CD14-positive monocyte (primary cell): Measurements from ENCODE around the gene ALDH7A1. TPM values are rescaled to one million over a fixed set of nuclear protein-coding genes. Genes with fewer than 3 reads are reported as not detected.

Experiments
- DNase-seq, 3 donors: peaks; one replicate each; pipeline ENCODE4 v3.0.0-alpha.2; 2011 to 2022
- H2AFZ ChIP-seq: 2 replicates; pipeline ENCODE4 v1.6.0; 2012; ENCODE audit warnings: mild to moderate bottlenecking, low read depth, low read length, inconsistent platforms; ENCODE audit not compliant: insufficient read depth, poor library complexity, severe bottlenecking
- H3K27ac ChIP-seq, 2 donors: 1 replicate in 1 of 2; 2 replicates in 1 of 2; pipeline ENCODE4 v1.5.1; 2012 to 2013; ENCODE audit warnings: low read length in 2 of 2, control low read depth in 1 of 2, inconsistent platforms in 1 of 2, low read depth in 1 of 2, mild to moderate bottlenecking in 1 of 2
- H3K27me3 ChIP-seq, 2 donors: one replicate each; pipeline versions ENCODE4 v1.6.0 to v1.6.1; 2011 to 2013; ENCODE audit warnings: low read length in 2 of 2; ENCODE audit not compliant: control insufficient read depth in 2 of 2, insufficient read depth in 2 of 2
- H3K36me3 ChIP-seq, 2 donors: replicated peaks in 1 of 2; 1 replicate in 1 of 2; 2 replicates in 1 of 2; pipeline versions ENCODE4 v1.5.1 to v1.6.1; 2012 to 2013; ENCODE audit warnings: low read length in 2 of 2, control low read depth in 1 of 2, inconsistent platforms in 1 of 2, mild to moderate bottlenecking in 1 of 2; ENCODE audit not compliant: insufficient read depth in 2 of 2, control insufficient read depth in 1 of 2
- H3K4me1 ChIP-seq, 2 donors: 1 replicate in 1 of 2; 2 replicates in 1 of 2; pipeline versions ENCODE4 v1.5.1 to v1.6.1; 2012 to 2013; ENCODE audit warnings: low read length in 2 of 2, control low read depth in 1 of 2, inconsistent platforms in 1 of 2, mild to moderate bottlenecking in 1 of 2, moderate library complexity in 1 of 2; ENCODE audit not compliant: insufficient read depth in 2 of 2, control insufficient read depth in 1 of 2
- H3K4me2 ChIP-seq: replicated peaks from 2 replicates; pipeline ENCODE3; 2012; ENCODE audit warnings: low read length, moderate library complexity, mild to moderate bottlenecking; ENCODE audit not compliant: poor library complexity, severe bottlenecking; ENCODE audit errors: extremely low read depth
- H3K4me3 ChIP-seq, 3 experiments: fragments of 200-600 bp in 1 of 3; sonication (generic) in 1 of 3; replicated peaks in 1 of 3; 1 replicate in 2 of 3; 2 replicates in 1 of 3; pipeline ENCODE4 v1.5.1; 2011 to 2013; ENCODE audit warnings: low read length in 3 of 3, mild to moderate bottlenecking in 3 of 3, control low read depth in 2 of 3, low read depth in 2 of 3, inconsistent platforms in 1 of 3, moderate library complexity in 1 of 3
- H3K79me2 ChIP-seq: 2 replicates; pipeline ENCODE4 v1.6.0; 2012; ENCODE audit warnings: mild to moderate bottlenecking, control low read depth, inconsistent platforms, low read length, moderate library complexity; ENCODE audit not compliant: insufficient read depth
- H3K9ac ChIP-seq: 2 replicates; pipeline ENCODE4 v1.6.0; 2017; ENCODE audit warnings: low read length, mild to moderate bottlenecking; ENCODE audit not compliant: insufficient read depth, poor library complexity, severe bottlenecking
- H3K9me3 ChIP-seq, 2 donors: replicated peaks in 1 of 2; 1 replicate in 1 of 2; 2 replicates in 1 of 2; pipeline versions ENCODE4 v1.5.1 to v1.6.1; 2012 to 2013; ENCODE audit warnings: low read length in 2 of 2, control low read depth in 1 of 2; ENCODE audit not compliant: control insufficient read depth in 1 of 2, insufficient read depth in 1 of 2
- H4K20me1 ChIP-seq: 2 replicates; pipeline ENCODE4 v1.6.0; 2012; ENCODE audit warnings: mild to moderate bottlenecking, low read length, control low read depth, moderate library complexity; ENCODE audit not compliant: insufficient read depth
- H3K27ac Mint-ChIP-seq, 7 donors: one replicate each; pipeline ENCODE4 v1.8.0; 2020; ENCODE audit warnings: mild to moderate bottlenecking in 7 of 7, mixed read lengths in 7 of 7, moderate library complexity in 6 of 7, inconsistent platforms in 2 of 7
- H3K27me3 Mint-ChIP-seq, 3 donors: one replicate each; pipeline ENCODE4 v1.8.0; 2021 to 2022; ENCODE audit warnings: low read depth in 3 of 3, mild to moderate bottlenecking in 3 of 3, mixed read lengths in 3 of 3, moderate library complexity in 3 of 3, inconsistent platforms in 1 of 3
- H3K36me3 Mint-ChIP-seq, 2 donors: one replicate each; pipeline ENCODE4 v1.8.0; 2020; ENCODE audit warnings: mixed read lengths in 2 of 2, inconsistent platforms in 1 of 2, mild to moderate bottlenecking in 1 of 2
- H3K4me1 Mint-ChIP-seq: one replicate; pipeline ENCODE4 v1.8.0; 2020; ENCODE audit warnings: mild to moderate bottlenecking, mixed read lengths
- H3K4me3 Mint-ChIP-seq, 2 donors: one replicate each; pipeline ENCODE4 v1.8.0; 2020; ENCODE audit warnings: mild to moderate bottlenecking in 2 of 2, mixed read lengths in 2 of 2, moderate library complexity in 1 of 2
- H3K9me3 Mint-ChIP-seq, 7 donors: one replicate each; pipeline ENCODE4 v1.8.0; 2020 to 2022; ENCODE audit warnings: mixed read lengths in 7 of 7, mild to moderate bottlenecking in 6 of 7, moderate library complexity in 6 of 7, inconsistent platforms in 2 of 7
- WGBS: methylation state at CpG from one replicate; pipeline ENCODE4 v1.1.5; 2013; ENCODE audit warnings: missing lambda C conversion rate; ENCODE audit not compliant: insufficient coverage; 5-methylcytosine and 5-hydroxymethylcytosine counted together
- intact Hi-C, 2 donors: fragments of 100-400 bp; cut with micrococcal nuclease; formaldehyde crosslinking; loops; one replicate each; pipeline versions ENCODE4 v1.15.0 to v1.15.1; 2023
- polyA plus RNA-seq, 3 donors: library from polyadenylated mRNA; depleted of rRNA in 1 of 3; unstranded in 2 of 3; stranded (reverse) in 1 of 3; fragments of 300-500 nt in 2 of 3; fragments of >200 nt in 1 of 3; fragmentation: Illumina TruSeq in 2 of 3; gene quantifications; 1 replicate in 2 of 3; 2 replicates in 1 of 3; pipeline ENCODE4 v1.2.3, GENCODE V29; 2012 to 2021
- TF ChIP-seq, protein P1 (sequence below): fragments of 200-600 bp; IDR thresholded peaks from one replicate; pipeline ENCODE4 v1.8.0; 2022; ENCODE audit warnings: antibody characterized with exemption, mild to moderate bottlenecking

The ALDH7A1 gene
- polyA plus RNA-seq, 3 donors, result 0.44 to 0.67 (median 0.59) TPM

DNA sequence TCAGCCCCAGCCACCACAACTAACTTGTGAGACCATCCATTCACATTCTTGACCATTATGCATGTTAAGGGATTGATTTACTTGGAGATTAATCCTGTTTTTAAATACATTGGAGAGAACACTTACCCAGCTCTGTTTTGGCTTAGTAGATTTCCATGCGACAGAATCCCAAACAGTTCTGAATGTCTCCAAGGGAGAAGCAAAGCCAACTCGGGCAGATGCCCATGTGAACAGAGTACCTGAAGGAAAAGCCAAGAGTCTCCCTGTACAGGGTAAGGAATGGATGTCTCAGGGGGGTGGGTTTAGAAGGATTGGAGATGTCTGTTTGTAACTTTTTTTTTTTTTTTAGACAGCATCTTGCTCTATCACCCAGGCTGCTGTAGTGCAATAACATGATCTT lies 110.8 kb downstream of the ALDH7A1 start:
- no peak overlapping the region for H3K4me2 ChIP-seq
- H2AFZ ChIP-seq, result no peak overlapping the region
- peaks cover 0 to 2% of the 10 kb centered on the region in 2 donors for H3K36me3 ChIP-seq
- DNase-seq, result no peak
- no peaks in the 10 kb centered on the region for H3K9me3 ChIP-seq
- no peaks in the 10 kb centered on the region for H3K79me2 ChIP-seq
- H3K27ac ChIP-seq, result no peak overlapping the region
- 100% methylated on average over 2 of the region's 2 CpGs for WGBS
- Mint-ChIP-seq H3K4me1 (no peaks in the 10 kb centered on the region), H3K27me3 (peaks cover 0 to 1% (median 0%) of the 10 kb centered on the region in 3 donors), H3K36me3 (peaks cover 4 to 16% of the 10 kb centered on the region in 2 donors), H3K9me3 (no peaks in the 10 kb centered on the region), H3K4me3 (no peak overlapping the region), H3K27ac (no peak overlapping the region)
- H4K20me1 ChIP-seq, result no peaks in the 10 kb centered on the region
- H3K27me3 ChIP-seq, result no peaks in the 10 kb centered on the region
- TF ChIP-seq, protein P1, sequence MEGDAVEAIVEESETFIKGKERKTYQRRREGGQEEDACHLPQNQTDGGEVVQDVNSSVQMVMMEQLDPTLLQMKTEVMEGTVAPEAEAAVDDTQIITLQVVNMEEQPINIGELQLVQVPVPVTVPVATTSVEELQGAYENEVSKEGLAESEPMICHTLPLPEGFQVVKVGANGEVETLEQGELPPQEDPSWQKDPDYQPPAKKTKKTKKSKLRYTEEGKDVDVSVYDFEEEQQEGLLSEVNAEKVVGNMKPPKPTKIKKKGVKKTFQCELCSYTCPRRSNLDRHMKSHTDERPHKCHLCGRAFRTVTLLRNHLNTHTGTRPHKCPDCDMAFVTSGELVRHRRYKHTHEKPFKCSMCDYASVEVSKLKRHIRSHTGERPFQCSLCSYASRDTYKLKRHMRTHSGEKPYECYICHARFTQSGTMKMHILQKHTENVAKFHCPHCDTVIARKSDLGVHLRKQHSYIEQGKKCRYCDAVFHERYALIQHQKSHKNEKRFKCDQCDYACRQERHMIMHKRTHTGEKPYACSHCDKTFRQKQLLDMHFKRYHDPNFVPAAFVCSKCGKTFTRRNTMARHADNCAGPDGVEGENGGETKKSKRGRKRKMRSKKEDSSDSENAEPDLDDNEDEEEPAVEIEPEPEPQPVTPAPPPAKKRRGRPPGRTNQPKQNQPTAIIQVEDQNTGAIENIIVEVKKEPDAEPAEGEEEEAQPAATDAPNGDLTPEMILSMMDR, result no peak
- intact Hi-C loops, result no loop called here
- H3K9ac ChIP-seq, result no peak overlapping the region
- H3K4me1 ChIP-seq, result no peaks in the 10 kb centered on the region
- H3K4me3 ChIP-seq, result no peak overlapping the region

GRCh38 chr5:126483156-126483555 lies 111.9 kb downstream of the ALDH7A1 start:
- TF ChIP-seq, protein P1, result no peak
- Mint-ChIP-seq H3K9me3 (no peaks in the 10 kb centered on the region), H3K4me1 (no peaks in the 10 kb centered on the region), H3K27me3 (no peaks in the 10 kb centered on the region), H3K36me3 (peaks cover 4 to 14% of the 10 kb centered on the region in 2 donors), H3K4me3 (no peak overlapping the region), H3K27ac (peak overlapping the region in 1 of 7 donors; percentile 68)
- H2AFZ ChIP-seq, result no peak overlapping the region
- no peak overlapping the region for H3K9ac ChIP-seq
- H3K27me3 ChIP-seq, result no peaks in the 10 kb centered on the region
- DNase-seq, result no peak
- no peaks in the 10 kb centered on the region for H4K20me1 ChIP-seq
- no peak overlapping the region for H3K27ac ChIP-seq
- intact Hi-C loops, result no loop called here
- no peaks in the 10 kb centered on the region for H3K9me3 ChIP-seq
- H3K4me2 ChIP-seq, result no peak overlapping the region
- peaks cover 0 to 2% of the 10 kb centered on the region in 2 donors for H3K36me3 ChIP-seq
- H3K4me1 ChIP-seq, result no peaks in the 10 kb centered on the region
- no CpG with 5 or more reads among the region's 3 CpGs for WGBS
- no peak overlapping the region for H3K4me3 ChIP-seq
- H3K79me2 ChIP-seq, result no peaks in the 10 kb centered on the region
